HG02885 (cell line): ENCODE data around the gene TRUB1.

Source experiments
- ATAC-seq: cut with Tn5 transposase; IDR thresholded peaks from one replicate; pipeline ENCODE4 v1.9.1; 2021; ENCODE audit warnings: mild to moderate bottlenecking; ENCODE audit not compliant: unreplicated experiment, poor library complexity

TRUB1 gene

DNA sequence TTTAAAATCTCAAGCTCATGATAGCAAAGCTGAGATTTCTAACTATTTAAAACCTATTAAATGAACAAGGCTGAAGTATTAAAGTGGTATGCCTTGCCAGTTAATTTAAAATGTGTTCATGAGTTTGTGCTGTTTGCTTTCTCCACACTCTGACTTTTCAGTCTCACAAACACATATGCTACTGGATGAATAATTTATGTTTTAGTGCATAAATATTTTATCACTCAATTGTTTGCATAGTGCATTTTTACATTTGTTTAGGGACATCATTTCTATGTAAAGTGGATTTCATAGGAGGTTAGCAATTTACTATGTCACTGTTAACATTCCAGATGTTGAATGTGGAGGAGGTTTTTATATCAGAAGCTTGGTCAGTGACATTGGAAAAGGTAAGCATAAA lies 36.0 kb downstream of the TRUB1 start:
- ATAC-seq = no peak

GRCh38 chr10:114974625-114975024 lies 36.6 kb downstream of the TRUB1 start:
- no peak for ATAC-seq

DNA sequence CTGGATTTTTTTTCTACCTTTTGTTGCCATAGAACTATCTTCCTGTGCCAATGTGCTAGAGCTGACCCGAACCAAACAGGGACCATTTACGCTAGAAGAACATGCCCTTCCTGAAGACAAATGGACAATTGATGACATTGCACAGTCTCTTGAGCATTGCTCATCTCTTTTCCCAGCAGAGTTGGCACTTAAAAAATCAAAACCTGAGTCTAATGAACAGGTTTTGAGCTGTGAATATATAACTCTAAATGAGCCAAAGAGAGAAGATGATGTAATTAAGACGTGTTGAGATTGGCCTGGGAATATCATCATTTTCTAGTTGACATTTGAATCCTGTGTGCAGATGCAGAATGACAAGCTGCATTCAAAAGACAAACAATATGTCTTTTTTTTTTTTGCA lies 37.1 kb downstream of the TRUB1 start:
- no peak for ATAC-seq

- ATAC-seq = no peak
Measured at GRCh38 chr10:114982989-114983388, 45.0 kb downstream of the TRUB1 start.

- no peak for ATAC-seq
Measured at GRCh38 chr10:114987995-114988394, 50.0 kb downstream of the TRUB1 start.

DNA sequence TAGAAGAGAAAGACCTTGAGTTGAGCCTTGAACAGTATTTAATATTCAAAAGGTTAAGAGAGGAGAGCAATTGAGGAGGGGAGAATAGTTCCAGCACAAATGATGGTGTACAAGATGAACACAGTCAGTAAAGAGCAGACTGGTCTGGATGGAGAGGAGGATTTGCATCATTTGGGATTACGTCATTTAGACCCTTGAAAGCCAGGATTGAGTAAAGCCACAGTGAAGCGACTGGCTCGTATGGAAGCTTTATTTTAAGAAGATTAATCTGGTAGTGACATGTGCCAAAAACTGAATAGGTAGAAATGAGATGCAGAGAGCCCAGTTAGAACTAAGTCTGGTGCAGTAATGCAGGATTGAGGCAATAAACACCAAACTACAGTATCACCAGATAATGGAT lies 52.6 kb downstream of the TRUB1 start:
- no peak for ATAC-seq

DNA sequence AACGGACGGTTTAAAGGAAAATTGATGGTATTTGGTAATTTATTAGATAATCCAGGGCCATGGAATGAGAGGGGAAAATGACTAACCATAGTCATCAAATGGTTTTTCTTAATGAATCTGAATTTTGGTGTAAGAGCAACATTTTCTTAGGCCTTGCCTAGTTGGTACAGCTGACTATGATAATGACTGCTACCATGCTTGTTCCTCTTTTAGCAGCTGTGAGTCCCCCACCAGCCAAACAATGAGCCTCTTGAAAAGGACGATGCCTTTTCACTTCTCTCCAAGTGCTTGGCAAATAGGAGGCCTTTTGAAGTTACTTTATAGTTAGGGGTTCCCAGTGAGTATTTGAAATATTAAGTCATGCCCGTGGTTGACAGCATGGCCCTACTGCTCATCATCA lies 53.0 kb downstream of the TRUB1 start:
- no peak for ATAC-seq

GRCh38 chr10:114992189-114992775 lies 54.3 kb downstream of the TRUB1 start:
- ATAC-seq = no peak

DNA sequence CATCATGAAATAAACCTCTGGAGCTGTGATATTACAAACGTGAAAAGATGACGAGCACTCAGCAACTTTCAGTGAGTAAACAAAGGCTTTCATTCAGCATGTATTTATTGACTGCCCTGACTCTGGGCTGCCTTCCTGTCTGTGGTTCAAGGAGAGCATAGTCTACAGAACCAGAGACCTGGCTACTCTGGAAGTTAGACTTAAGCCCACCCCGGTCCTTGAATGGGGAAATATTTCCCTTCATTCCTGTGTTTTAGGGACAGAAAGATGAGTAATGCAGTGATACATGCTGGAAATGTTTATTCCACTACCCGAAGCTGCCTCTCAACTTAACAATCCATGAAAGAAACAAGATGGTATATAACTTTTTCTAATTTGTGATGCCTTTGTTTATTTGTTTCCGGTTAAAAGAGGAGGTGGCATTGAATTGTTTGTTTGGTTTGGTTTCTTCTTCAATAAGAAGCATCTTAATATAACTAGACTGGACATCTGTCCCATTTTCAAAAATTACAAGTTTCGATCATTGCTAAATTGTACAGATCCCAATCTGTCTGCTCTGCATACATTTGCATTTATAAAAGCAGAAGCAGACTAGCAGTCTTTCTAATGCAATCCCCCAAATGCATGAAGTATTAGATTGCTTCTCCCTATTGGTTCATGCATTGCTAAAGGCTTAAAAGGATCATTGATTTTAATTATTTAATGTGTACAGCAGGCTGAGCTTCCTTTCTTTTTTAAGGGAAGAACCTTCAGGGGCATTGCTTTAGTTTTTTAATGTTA lies 57.7 kb downstream of the TRUB1 start:
- ATAC-seq = no peak

DNA sequence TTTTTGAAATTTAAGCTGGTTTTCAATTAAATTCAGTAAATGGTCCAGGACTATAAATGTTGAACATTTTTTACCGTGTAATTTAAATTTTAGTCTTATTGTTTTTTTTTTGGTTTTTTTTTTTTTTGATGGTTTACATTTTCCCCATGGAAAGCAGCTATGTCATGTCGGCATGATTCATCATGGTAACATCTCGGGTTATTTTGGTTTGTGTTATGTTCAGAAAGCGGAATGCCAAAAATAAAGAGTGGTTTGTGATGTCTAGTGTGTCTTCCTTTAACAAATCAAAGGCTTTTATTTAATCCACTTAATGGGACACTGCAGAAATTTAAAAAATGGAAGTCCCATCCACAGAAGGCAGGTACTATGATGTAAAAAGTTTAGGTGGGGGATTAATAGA lies 58.5 kb downstream of the TRUB1 start:
- ATAC-seq = no peak

DNA sequence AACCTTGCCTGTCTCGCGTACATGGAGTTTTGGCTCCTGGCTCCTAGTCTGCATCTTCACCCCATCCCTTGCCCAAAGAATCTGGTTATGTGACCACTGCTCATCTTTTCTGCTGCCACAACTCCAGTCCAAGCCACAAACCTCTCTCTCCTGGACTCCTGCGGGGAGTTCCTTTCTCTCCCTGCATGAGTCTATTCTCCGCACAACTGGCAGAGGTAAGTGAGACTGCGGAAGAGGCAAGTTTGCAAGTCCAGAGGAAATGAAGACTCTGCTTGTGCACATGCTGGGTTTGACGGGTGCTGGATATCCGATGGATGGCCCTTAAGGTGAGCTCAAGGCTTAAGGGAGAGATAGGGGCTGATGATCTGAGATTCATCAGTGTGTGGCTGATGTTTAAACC lies 61.0 kb downstream of the TRUB1 start:
- no peak for ATAC-seq

DNA sequence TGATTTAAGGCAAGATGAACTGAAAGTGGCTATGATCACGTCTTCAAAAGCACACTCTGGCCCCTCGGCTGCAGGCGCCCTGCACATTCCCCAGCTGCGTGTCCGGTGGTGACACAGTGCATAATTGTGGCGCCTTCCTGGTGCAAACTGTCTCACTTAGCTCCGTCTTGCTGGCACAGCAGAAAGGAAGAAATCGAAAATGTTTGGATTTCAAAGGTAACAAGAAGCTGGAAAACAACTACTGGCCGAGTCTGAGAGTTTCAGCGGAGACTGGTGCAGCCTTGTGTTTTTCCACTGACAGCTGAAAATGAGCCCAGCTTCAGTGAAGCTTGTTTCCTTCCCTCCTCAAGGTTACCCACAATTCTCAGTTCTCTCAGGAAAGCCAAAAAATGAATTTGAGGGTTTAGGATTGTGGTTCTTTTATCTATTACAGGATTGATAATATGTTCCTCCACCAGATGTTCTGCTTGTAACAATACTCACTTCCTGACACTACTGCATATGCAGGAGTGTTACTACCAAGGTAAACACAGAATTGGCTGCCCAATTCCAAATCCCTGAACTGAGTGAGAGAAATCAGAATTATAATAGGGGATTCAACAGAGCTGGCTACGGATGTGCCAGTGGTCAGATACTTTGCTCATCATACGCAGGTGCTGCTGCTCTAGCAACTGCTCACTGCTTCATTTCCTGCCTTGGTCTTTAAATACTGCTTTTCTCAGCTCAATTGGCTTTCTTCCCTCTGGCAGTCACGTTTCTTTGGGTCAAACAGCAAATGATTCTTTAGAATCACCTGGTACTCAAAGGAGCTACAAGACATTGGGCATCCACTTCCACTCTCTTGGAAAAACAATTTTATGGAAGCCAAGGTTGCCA lies 63.7 kb downstream of the TRUB1 start:
- ATAC-seq = peak; percentile 80

- ATAC-seq = no peak
Measured at GRCh38 chr10:115003396-115003795, 65.4 kb downstream of the TRUB1 start.

- no peak for ATAC-seq
Measured at GRCh38 chr10:115004236-115004862, 66.4 kb downstream of the TRUB1 start.

- no peak for ATAC-seq
Measured at GRCh38 chr10:115005771-115006170, 67.8 kb downstream of the TRUB1 start.

- ATAC-seq = no peak
Measured at GRCh38 chr10:115018185-115018931, 80.4 kb downstream of the TRUB1 start.

GRCh38 chr10:115020449-115020848 lies 82.5 kb downstream of the TRUB1 start:
- no peak for ATAC-seq

- ATAC-seq = peak; percentile 80
Measured at GRCh38 chr10:115022733-115023132, 84.7 kb downstream of the TRUB1 start.

DNA sequence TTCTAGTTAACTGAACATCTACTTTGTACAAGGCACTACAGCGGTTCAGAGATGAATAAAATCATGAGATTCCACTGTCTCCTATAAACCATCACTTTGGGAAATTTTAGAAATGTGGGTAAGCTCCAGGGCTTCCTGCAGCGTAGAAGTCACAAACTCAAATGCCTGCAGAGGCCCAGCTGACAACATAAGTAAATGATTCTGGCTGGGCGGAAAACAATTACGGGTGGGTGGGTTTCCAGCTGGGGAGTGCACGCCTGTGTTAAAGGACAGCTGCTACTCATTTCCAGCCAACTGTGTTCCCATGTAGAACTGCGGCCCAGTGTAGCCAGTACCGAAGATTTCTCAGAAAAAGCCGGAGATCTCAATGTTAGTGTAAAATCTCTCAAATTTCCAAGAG lies 85.7 kb downstream of the TRUB1 start:
- ATAC-seq = no peak

DNA sequence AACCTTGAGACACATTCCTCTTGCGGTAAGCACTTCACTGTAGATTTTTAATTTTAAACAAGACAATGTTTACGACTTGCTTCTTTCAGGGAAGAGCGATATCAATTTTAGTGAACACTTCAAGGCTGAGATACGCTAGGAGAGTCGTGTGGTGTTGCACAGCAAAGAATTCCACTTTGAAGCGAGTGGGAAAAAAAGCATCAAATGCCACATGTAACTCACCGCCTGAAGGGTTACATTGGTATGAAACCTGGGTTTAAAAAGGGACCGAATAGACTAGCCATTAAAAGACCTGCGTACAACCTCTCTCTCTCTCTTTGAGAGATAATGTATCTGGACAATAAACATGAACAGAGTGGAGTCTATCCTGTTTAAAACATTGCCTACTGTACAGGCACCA lies 86.4 kb downstream of the TRUB1 start:
- no peak for ATAC-seq
